ENCODE results near the gene NPHP4.
"Not testable (repeated sequence)": the region's sequence is repeated elsewhere in the genome, so short reads cannot be mapped to it uniquely, and the experiment has no call there.

The NPHP4 gene

DNA sequence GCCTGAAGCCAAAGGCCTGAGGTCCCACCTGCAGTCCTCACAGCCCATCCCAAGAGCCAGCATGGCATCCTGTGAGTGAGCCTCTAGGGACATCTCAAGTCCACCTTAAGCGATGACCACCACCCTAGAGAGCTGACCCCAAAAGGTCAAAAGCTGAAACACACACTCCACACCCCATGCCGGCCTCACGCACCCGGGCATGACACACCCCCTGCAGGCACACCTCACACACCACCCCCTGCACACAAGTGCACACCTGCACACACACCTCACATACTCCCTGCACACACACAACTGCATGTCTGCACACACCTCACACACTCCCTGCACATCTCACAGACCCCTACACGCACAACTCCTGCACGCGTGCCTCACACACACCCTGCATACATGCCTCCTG lies 118.7 kb downstream of the NPHP4 start:
- no peak for DNase-seq

DNA sequence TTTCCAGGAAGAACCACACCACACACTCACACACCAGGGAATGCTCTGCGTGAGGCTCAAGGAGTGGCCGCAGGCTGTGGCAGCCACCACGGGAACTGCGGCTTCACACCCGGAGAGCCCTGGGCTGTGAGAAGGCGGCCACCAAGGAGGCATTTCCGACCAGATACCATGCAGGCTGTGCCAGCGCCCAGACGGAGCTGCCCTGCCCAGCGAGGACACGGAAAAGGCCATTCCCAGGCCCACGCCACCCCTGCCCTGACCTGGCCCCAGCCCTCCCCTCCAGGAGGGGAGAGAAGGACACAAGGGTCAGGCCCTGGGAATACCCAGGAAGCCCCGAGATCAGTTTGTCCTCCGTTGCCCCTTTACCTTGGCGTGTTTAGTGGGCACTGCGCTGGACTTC lies 119.3 kb downstream of the NPHP4 start:
- DNase-seq: no peak

DNA sequence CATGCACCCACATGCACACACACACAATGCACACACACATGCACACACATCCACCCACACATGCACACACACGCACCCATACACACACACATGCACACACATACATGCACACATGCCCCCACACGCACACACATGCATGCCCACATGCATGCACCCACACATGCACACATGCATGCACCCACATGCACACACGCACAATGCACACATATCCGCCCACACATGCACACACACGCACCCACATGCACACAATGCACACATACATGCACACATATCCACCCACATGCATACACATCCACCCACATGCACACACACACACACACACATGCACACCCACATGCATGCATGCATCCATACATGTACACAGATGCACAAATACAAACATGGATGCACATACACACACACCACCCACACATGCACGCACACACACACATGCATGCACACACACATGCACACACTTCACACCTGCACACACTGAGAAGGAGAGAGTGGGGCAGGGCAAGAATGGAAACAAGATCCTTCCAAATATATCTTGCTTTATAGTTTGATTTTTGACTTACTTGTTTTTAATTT lies 123.2 kb downstream of the NPHP4 start:
- DNase-seq: no peak

DNA sequence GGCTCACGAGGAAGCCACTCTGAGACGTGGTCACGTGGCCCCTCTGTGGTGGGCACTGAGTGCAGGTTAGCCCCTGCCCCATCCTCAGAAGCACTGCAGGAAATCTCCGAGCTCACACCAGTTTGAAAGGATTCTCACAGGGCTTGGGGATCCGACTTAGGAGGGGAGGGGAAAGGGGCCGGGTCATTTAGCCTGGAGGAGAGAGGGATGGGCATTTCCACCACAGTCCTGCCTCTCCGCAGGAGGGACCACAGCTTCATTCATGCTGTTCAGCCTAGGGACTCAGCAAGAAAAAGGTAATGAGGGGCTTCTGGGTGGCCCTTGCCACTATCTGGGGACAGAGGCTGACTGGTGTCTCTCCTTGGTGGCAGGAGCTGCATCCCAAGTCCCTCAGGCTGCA lies 126.5 kb downstream of the NPHP4 start:
- DNase-seq: no peak

DNA sequence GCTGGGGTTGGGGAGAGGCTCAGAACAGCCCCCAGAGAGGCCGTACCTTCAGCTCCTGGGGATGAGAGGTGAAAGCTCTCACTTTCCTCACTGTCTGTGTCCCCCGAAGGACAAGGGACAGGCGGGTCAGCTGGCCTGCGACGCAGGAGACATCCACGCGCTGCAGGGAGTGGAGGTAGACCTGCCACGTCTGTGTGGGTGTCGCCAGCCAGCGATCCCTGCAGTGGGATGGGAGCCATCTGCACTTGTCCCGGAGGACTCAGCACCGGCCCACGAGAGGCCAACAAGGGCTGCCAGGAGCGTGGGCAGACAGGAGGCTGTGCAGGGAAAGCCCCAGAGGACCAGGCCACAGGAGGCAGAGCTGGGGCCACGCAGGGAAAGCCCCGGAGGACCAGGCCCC lies 127.2 kb downstream of the NPHP4 start:
- no peak for DNase-seq

DNA sequence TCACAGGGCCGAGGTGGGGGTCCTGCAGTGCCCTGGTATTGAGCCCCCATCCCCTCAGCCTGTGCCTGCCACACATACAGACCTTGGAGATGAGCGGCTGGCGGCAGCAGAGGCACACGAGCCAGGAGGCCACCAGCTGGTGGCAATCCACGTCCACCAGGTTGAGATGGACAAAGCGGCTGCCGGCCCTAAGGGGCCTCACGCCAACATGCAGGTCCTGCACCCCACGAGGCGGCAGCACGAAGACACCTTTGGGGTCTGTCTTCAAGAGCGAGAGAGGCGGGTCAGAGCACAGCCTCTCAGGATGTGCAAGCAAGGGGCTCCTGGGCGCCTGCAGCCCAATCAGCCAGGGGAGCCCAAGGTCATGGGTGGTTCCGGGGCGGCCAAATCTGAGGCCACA lies 128.0 kb downstream of the NPHP4 start:
- no peak for DNase-seq

DNA sequence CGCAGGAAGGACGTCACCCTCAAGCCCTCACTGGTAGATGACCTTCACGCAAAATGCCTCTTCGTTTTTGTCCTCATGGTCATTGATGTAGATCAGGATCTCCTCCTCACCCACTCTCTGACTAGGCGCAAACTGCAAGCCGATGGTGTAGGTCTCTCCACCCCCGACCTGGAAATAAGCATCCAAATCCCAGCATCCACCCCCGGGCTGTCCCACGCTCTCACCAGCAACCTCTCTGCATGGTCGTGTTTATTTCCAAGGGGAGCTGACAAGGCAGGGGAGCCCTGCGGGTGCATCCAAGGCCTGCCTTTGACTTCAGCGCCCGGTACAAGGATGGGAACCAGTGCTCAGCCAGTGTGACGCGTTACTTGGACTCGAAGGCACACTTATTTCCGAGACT lies 129.0 kb downstream of the NPHP4 start:
- no peak for DNase-seq

DNA sequence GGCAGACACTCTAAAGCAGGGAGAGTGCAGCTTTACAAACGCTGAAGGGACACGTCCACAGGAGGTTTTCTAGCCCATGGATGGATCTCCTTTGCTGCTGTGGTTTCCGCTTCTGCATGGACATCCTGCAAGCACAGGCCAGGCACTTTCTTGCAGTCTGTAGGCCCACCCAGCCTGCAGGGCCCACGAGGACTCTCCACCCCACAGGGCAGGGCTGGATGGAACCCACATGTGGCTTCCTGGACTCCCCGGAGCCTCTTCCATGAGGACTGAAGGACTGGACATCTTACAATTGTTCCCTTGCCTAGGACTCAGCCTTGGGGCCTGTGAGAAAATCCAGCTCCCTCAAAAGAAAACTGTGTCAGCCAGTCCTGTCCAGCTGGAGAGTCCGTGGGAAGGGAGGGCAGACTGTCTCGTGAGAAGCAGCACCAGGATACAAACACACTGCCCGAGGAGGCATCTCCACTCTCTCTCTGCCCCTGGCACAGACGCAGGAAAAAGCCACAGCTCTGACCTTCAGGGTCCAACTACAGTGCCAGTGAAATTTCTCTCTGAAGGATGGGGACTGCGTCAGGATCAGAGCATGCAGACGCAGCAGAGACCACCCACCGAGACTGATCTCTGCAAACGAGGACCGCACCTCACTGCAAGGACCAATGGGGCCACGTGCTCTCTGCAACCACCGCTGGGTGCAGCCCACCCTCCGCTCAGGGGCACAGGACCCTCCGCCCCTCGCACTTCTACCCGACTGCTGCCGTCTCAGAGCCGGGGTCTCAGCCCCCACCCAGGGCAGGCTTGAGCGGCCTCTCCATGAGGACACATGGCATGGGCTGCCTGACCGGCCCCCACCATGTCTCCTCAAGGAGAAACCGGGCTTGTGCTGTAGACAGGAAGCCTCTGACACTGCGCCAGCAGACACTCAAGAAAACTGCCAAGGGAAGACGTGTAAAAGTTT lies 130.1 kb downstream of the NPHP4 start:
- no peak for DNase-seq

DNA sequence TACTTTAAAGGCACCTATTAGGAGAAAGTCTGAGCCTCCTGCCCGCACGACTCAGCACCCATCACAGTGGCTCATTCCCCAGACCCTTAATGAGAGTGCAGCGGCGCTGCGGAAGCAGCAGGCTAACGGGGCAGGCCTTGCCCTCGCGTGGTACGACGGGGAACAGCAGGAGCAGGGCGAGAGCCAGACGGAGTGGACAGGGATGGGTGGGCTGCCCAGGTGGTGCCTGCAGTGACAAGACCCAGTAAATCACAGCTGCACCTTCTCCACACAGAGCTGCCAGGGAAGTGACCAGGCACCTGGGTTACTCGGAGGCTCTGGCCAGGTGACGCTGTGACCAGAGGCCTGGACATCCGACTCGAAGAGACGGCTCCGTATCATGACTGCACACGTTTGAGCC lies 131.9 kb downstream of the NPHP4 start:
- no peak for DNase-seq

DNA sequence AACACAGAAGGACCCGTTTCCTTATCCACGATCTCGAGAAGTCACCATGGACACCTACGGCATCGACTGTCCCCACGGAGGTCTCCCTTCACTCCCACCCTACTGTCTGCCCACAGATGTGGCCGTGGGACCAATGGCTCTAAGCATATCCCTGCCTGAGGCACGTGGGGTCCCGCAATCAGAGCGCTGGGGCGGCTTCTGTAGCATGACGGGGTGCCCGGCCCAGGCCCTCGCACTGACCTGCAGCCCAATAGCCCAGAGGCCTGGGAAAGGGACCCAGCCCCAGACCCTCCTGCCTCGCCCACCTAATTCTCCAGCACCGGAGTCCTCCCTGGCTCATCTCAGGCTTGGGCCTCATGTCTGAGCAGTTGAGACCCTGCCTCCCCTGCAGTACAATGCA lies 132.5 kb downstream of the NPHP4 start:
- DNase-seq: no peak

DNA sequence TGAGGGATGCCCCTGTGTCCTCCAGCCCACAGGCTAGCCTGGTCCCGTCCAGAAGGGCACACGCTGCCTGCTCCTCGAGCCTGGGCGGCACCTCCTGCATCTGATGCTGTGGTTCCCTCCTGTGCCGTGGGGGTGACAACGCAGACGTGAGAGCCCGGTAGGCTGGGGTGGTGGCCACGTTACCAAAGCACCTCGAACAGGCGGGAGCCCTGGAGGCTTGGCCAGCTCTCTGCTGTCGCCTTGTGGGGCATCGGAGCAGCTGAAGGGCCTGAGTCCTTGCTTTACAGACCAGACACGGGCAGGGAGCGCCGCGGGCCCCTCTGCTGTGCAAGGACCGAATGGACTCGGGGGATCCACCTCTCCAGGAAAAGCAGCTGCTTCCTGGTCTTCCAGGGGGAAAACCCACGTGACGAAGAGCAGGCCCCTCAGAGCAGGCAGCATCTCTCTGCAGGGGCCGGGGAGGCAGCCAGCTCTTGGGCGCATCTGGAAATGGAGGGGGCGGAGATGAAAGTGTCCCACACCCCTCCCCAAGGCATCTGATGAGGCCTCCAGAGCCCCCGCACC lies 133.3 kb downstream of the NPHP4 start:
- no peak for DNase-seq

DNA sequence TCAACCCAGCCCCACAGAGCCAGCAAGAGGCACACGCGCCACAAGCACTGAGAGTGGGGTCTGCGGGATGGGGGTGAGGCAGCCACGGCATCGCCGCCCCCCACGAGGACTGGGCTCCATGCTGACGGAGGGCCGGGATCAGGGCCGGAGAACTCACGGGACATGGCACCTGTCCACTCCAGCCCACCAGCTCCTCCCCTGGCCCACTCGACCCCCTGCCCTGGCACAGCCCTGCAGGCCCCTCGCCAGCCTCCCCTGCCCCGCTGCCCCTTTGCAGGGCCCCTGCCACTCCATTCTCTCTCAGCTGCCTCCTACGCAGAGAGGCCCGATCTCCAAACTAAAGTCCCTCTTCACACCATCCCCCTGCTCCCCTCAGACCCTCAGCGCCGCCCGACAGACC lies 134.0 kb downstream of the NPHP4 start:
- DNase-seq: no peak

DNA sequence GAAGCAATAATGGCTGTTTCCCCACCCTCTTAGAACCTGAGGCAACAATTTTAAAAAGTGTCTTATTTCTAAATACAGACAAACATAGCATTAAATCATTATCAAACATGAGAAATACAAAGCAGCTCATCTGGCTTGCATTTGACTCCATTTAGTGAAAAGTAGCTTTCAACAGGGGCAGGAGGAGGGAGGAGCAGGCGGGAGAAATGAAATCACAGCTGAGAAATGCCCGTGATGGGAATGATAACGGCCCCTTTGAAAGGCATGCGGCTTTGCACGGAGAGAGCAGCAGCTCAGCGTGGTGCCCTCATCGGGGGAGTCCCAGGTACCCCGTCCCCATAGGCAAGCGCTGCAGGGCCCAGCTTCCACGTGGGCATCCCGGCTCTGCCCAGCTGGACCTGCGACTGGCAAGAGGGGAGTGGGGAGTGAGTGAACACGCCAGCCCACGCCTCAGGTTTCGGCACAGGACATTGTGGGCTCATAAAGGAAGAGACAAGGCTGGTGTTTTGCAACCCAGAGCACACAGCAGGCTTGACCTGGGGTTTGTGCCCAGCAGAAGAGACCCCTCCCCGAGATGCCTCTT lies 134.6 kb downstream of the NPHP4 start:
- no peak for DNase-seq

DNA sequence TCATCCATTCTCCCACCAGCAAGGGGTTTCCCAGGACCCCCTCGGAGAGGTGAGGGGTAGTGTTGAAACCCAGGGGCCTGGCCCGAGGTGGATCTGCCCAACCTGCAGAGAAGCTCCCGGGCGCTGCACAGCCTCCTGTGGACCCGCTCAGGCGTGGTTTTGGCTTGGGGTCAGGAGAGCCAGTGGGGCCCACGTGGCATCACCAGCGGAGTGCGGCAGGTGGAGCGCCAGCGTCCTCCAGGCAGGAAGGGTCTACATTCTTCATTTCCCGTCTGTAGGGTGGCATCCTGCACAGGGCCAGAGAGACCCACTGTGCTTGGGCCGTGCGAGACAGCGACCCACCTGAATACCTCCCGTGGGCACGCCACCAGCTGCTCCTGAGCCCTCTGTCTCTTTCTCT lies 135.2 kb downstream of the NPHP4 start:
- no peak for DNase-seq

DNA sequence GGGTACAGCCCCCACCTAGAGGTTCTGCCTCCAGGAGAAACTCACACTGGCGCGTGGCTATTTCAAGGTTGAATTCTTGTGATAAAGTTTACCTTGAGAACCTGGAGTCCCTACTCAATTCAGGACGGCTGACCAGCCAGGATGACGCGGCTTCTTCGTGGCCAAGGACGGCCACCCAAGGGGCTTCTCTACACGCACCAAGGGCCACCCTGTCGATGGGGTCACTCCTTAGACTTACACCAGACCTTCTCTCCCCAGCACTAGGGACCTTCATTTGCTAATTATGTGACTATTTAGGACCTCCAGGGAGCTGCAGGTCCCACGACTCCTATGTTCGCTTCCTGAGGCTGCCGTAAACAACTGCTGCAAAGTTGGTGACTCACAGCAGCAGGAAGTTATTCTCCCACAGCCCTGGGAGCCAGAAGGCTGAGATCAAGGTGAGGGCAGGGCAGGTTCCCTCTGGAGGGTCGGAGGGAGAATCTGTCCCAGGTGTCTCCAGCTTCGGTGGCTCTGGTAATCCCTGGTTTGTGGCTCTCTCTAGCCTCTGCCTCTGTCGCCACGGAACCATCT lies 135.9 kb downstream of the NPHP4 start:
- DNase-seq: no peak

DNA sequence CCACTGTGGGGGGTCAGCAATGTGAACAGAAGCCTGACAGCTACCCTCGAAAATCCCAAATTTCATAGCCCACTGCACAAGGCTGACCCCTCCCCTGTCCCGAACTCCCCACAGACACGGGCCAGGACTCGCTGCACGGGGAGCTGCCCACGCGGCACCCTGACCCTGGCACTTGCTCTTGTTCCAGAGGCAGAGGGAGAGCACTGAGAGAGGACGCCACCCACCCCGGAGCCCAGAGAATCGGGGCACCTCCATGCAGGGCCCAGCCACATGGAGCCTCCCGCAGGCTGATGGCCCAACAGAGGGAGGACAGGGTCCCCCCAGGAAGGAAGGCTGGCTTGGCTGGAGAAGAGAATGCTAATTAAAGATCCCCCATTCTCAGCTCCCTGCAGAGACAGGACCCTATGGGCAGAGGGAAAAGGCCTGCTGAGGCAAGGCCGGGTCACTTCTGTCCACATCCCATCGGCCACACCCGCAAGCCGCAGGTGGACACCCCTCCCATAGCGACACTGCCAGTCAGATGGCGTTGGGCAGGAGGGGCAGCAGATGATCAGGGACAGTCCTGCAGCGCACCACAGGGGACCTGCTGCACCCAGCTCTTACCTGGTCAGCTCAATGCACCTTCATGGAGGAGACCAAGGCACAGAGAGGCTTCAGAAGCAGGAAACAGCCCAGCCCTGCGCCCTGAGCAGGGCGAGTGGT lies 136.9 kb downstream of the NPHP4 start:
- DNase-seq: no peak

DNA sequence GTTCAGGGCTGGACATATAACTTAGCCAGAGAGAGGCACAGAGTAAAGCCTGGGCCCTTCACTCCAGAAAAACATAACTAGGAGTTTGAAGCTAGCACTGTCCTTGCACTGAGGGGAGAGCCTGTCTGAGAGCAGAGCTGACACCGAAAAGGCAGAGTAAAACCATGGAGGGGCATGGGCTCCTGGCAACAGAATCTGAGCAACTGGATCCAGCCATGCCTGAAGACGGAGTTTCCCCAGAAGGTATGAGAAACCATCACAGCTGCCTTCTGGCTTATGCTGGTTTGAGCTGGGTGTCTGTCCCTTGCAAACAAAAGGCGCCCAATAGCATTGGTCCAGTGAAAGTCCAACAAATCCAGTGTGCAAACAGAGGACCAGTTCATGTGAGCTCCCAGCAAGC lies 137.5 kb downstream of the NPHP4 start:
- no peak for DNase-seq

DNA sequence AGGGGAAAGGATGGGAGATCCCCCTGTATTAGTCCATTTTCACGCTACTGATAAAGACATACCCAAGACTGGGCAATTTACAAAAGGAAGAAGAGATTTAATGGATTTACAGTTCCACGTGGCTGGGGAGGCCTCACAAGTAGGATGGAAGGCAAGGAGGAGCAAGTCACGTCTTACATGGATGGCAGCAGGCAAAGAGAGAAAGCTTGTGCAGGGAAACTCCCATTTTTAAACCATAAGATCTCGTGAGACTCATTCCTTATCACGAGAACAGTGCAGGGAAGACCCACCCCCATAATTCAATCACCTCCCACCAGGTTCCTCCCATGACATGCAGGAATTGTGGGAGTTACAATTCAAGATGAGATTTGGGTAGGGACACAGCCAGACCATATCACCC lies 138.4 kb downstream of the NPHP4 start:
- not testable (repeated sequence) for DNase-seq

DNA sequence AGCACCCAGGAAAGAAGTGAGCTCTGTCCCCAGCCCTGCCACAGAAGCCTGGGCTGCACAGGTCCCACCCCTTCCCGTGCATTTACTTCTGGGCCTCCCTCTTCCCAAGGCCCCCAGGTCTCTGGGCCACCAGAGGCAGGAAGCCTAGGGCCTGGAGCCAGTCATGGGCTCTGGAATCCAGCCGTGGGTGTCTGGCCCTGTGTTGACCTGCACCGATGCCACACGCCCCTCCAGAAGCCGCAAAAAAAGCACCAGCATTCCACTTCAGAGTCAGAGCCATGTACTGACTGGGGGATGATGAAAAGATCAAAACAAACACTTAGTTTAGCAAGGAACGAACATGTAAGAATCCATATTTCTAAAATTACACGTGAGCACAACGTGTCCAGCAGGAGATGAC lies 141.7 kb downstream of the NPHP4 start:
- DNase-seq: no peak

DNA sequence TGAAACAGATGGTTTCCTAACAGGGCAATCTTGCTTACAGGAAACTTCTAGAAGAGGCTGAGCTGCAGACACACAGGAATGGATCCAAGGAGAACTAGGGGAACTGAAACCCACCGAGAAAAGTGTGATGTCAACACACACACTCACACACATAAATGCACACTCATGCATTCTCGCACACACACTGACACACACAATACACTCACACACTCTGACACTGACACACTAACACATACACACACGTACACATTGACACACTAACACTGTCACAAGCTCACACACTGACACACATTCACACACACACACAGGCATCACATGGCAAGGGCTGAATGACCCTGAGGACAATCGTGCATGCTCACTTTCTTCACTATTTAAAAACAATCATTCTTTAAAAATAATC lies 142.7 kb downstream of the NPHP4 start:
- no peak for DNase-seq

DNA sequence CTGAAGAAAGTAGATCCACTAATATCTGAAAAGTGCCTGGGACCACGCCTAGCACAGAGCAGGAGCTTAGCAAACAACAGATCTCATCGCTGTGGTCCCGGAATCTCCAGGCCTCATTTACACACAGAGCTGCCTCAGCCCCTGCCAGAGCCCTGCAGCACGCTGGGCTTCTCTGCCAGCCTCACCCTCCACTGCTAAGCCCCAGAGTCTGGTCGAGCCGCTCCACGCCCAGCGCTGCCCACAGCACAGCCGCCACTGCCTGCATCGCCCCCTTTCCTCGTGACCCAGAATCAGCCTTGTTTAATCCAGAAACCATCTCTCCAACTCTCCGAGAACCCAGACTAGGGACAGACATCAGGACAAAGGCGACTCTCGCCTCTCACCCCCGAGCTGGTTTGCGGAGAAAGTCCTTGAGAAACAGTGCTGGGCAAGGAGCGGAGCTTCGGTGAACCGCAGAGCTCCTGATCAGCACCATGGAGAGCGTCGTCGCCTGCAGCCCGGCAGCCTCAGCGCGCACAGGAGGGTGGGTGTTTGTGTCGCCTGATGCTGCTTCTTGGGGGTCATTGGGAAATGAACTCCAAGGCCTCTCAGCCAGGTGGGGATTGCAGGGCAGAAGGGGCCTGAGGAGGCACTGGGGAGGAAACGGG lies 145.1 kb downstream of the NPHP4 start:
- DNase-seq: no peak

DNA sequence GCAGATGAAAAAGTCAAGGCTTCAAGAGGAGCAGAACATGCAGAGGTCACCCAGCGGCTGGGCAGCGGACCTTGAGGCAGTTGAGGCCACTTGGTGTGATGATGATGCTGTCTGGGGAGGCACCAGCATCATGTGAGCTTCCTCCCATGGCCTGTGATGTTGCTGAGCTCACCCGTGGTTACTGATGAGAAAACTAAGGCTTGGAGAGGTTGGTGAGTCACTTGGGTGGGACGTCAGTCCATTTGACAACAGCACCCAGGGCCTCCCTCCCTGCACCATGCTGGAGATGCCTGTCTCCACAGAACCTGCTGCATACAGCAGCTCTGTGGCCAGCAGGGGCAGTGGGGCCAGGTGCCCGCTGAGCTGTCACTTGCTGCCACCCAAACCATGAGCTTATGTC lies 146.8 kb downstream of the NPHP4 start:
- DNase-seq: no peak

Data from activated effector memory CD4-positive, alpha-beta T cell treated with Interleukin-2 at 50 U/mL for 16 hours (primary cell).